ENCODE results near the gene ZNF511. TPM values are rescaled to one million over a fixed set of nuclear protein-coding genes. Genes with fewer than 3 reads are reported as not detected.

The ZNF511 gene
- total RNA-seq, 2 experiments from 2014 or later, result 48.7 to 51.5 TPM

DNA sequence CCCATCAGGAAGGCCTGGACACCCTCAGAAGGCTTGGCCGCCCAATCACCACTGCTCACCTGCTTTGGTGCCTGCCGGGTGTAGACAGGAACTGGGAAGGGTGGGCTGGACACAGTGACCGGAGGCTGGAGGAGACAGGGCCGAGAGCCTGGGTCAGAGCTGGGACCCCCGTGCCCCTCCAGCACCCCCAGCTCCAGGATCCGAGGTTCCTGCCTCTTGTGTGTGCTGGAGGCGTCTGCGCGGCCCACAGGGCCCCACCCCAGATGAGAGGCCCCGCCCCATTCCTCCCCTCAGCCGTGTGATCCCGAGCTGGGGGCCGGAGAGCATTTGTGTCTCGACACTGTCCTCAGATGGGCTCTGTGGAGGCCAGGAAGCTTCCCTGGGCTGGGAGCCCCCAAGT is 41.4 kb upstream of the ZNF511 start:
- Mint-ChIP-seq H3K36me3 (peaks cover 26% of the 10 kb centered on the region), H3K9me3 (no peaks in the 10 kb centered on the region), H3K4me1 (ENCODE audit: low read depth) (peaks cover 34% of the 10 kb centered on the region), H3K27me3 (no peaks in the 10 kb centered on the region), H3K27ac (no peak overlapping the region), H3K4me3 (no peak overlapping the region)
- CTCF ChIA-PET, result interaction anchor here (0.9 to 1.1 kb wide), 2 partner anchors 9 to 10 kb away, joined by 4 read pairs; no protein-coding TSS in a partner anchor
- no peak for DNase-seq
- POLR2A ChIA-PET, result interaction anchor here (2.2 kb wide), 1 partner anchor 8 kb away, joined by 12 read pairs; no protein-coding TSS in a partner anchor
- intact Hi-C loops (cut with micrococcal nuclease), result no loop called here

- Mint-ChIP-seq H3K27me3 (no peaks in the 10 kb centered on the region), H3K36me3 (peaks cover 26% of the 10 kb centered on the region), H3K4me3 (no peak overlapping the region), H3K9me3 (no peaks in the 10 kb centered on the region), H3K4me1 (ENCODE audit: low read depth) (peaks cover 28% of the 10 kb centered on the region), H3K27ac (no peak overlapping the region)
- CTCF ChIA-PET, result interaction anchor here (0.9 kb wide), 1 partner anchor 10 kb away, joined by 4 read pairs; no protein-coding TSS in a partner anchor
- no peak for DNase-seq
- POLR2A ChIA-PET, result no interaction called here
- intact Hi-C loops (cut with micrococcal nuclease), result no loop called here
These were observed 40.9 kb upstream of the ZNF511 start for GRCh38 chr10:133267829-133268228.

- Mint-ChIP-seq H3K27me3 (no peaks in the 10 kb centered on the region), H3K4me1 (ENCODE audit: low read depth) (peaks cover 21% of the 10 kb centered on the region), H3K36me3 (peaks cover 25% of the 10 kb centered on the region), H3K27ac (no peak overlapping the region), H3K9me3 (no peaks in the 10 kb centered on the region), H3K4me3 (no peak overlapping the region)
- ChIA-PET POLR2A (no interaction called here), CTCF (no interaction called here)
- DNase-seq, result no peak
- intact Hi-C loops (cut with micrococcal nuclease), result no loop called here
These were observed 40.2 kb upstream of the ZNF511 start for GRCh38 chr10:133268532-133268931.

DNA sequence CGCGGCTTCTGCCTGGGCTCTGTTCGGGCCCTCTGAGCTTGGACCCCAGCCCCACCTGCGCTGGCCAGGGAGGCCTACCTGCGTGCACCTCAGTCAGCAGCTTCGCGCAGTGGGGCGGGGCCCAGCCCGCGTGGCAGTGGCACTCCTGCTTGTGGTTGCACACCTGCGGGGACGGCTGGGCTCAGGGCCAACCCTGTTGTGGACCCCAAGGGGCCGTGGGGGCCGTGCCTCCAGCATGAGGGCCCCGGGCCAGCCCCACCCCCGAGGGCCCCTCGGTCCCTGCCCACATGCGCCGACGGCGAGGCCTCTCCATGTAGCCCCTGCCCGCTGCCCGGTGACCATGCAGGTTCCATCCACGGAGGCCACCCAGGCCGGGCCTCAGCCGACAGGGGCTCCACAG is 39.3 kb upstream of the ZNF511 start:
- no peak overlapping the region for H3K4me3 Mint-ChIP-seq
- H3K27ac Mint-ChIP-seq, result no peak overlapping the region
- POLR2A ChIA-PET, result no interaction called here
- no peaks in the 10 kb centered on the region for H3K9me3 Mint-ChIP-seq
- no peaks in the 10 kb centered on the region for H3K27me3 Mint-ChIP-seq
- H3K4me1 Mint-ChIP-seq (ENCODE audit: low read depth), result peaks cover 15% of the 10 kb centered on the region
- intact Hi-C loops (cut with micrococcal nuclease), result no loop called here
- CTCF ChIA-PET, result no interaction called here
- H3K36me3 Mint-ChIP-seq, result peaks cover 23% of the 10 kb centered on the region
- no peak for DNase-seq

DNA sequence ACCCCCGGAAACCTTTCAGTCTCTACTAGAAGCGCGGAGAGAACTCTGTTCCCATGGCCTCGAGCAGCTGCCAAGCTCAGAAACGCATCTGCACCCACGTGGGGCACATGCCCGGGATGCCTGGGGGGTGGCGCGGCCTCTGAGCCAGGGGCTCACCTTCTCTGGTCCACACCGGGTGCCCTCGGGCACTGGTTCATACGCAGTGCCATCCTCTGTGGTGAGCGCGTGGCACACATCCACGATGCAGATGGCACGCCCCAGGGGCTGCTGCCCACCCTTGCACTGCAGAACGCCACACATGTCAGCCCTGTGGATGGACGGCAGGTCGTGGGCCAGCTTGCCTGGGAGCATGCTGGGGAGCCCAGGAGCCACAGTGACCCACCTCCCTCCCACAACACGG is 38.5 kb upstream of the ZNF511 start:
- ChIA-PET CTCF (no interaction called here), POLR2A (interaction anchor here (2.5 kb wide), 1 partner anchor 7 kb away, joined by 7 read pairs; no protein-coding TSS in a partner anchor)
- Mint-ChIP-seq H3K27me3 (no peaks in the 10 kb centered on the region), H3K36me3 (peaks cover 26% of the 10 kb centered on the region), H3K9me3 (no peaks in the 10 kb centered on the region), H3K4me1 (ENCODE audit: low read depth) (peaks cover 16% of the 10 kb centered on the region), H3K27ac (no peak overlapping the region), H3K4me3 (no peak overlapping the region)
- intact Hi-C loops (cut with micrococcal nuclease), result no loop called here
- no peak for DNase-seq

DNA sequence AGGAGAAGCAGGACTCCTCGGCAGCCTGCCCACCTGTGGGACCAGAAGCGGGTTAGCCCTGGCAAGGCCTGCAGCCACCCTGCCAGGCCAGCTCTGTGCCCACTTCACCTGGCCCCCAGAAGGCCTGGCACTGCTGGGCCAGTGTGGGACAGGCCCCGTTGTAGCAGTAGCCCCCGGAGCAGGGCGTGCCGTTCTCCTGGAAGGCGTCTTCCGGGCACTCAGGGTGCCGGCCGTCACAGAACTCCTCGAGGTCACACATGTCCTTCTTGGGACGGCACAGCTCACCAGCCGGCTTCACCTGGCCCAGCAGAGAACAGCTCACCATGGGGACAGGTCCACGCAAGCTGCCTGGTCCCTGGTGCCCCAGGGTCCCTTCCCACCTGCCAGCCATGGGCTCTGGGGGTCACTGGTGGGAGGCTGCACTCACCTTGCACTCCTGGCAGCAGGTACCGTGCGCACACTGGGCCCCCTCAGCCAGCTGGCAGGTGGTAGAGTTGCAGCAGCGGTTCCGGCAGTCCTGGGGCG is 37.9 kb upstream of the ZNF511 start:
- Mint-ChIP-seq H3K36me3 (peaks cover 29% of the 10 kb centered on the region), H3K4me3 (no peak overlapping the region), H3K9me3 (no peaks in the 10 kb centered on the region), H3K27me3 (no peaks in the 10 kb centered on the region), H3K27ac (no peak overlapping the region), H3K4me1 (ENCODE audit: low read depth) (peaks cover 10% of the 10 kb centered on the region)
- DNase-seq, result no peak
- POLR2A ChIA-PET, result interaction anchor here (1.0 to 2.5 kb wide), 2 partner anchors 8 to 11 kb away, joined by 3 to 7 read pairs; no protein-coding TSS in a partner anchor
- intact Hi-C loops (cut with micrococcal nuclease), result no loop called here
- CTCF ChIA-PET, result no interaction called here

GRCh38 chr10:133271521-133272300 is 37.0 kb upstream of the ZNF511 start:
- intact Hi-C loops (cut with micrococcal nuclease), result no loop called here
- Mint-ChIP-seq H3K27ac (no peak overlapping the region), H3K9me3 (no peaks in the 10 kb centered on the region), H3K4me1 (ENCODE audit: low read depth) (peaks cover 7% of the 10 kb centered on the region), H3K27me3 (no peaks in the 10 kb centered on the region), H3K36me3 (peaks cover 28% of the 10 kb centered on the region), H3K4me3 (no peak overlapping the region)
- DNase-seq, result no peak
- ChIA-PET CTCF (interaction anchor here (1.2 kb wide), 1 partner anchor 36 kb away, joined by 3 read pairs; no protein-coding TSS in a partner anchor), POLR2A (interaction anchor here (1.0 to 2.5 kb wide), 2 partner anchors 9 to 12 kb away, joined by 3 to 7 read pairs; no protein-coding TSS in a partner anchor)

DNA sequence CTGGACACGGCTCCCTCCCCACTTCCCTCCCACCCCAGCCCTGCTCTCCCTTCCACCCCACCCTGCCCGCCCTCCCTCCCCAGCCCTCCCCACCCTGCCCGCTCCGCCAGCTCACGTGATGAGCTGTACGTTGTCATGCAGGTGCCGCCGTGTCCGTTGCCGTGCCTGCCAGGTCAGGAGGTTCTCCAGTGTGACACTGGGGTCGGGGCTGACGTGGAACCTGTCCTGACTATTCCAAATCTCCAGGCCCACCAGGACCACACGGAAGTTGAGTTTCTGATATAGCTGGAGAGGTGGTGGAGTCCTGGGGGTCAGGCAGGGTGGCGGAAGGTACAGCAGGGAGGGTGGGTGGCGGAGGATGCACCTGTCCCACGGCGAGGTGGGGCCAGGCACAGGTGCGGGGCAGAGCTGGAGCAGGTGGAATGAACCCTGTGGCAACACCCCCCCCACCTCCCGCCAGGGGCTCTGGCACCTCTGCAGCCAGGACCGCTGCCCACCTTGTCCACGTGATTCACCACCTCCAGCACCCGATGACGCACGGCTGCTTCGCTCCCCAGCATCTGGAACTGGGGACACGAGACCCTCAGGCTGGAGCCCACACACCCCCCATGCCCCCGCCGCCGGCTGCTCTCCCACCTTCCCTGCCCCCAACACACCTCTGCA is 36.3 kb upstream of the ZNF511 start:
- H3K27me3 Mint-ChIP-seq, result no peaks in the 10 kb centered on the region
- H3K9me3 Mint-ChIP-seq, result no peaks in the 10 kb centered on the region
- peaks cover 7% of the 10 kb centered on the region for H3K4me1 Mint-ChIP-seq (ENCODE audit: low read depth)
- DNase-seq, result no peak
- H3K27ac Mint-ChIP-seq, result no peak overlapping the region
- H3K4me3 Mint-ChIP-seq, result no peak overlapping the region
- intact Hi-C loops (cut with micrococcal nuclease), result no loop called here
- POLR2A ChIA-PET, result interaction anchor here (2.5 kb wide), 1 partner anchor 9 kb away, joined by 7 read pairs; no protein-coding TSS in a partner anchor
- H3K36me3 Mint-ChIP-seq, result peaks cover 28% of the 10 kb centered on the region
- CTCF ChIA-PET, result interaction anchor here (1.2 to 4.2 kb wide), 2 partner anchors 9 to 35 kb away, joined by 3 to 15 read pairs; no protein-coding TSS in a partner anchor

GRCh38 chr10:133272964-133273420 is 35.7 kb upstream of the ZNF511 start:
- Mint-ChIP-seq H3K4me1 (ENCODE audit: low read depth) (peaks cover 12% of the 10 kb centered on the region), H3K27ac (no peak overlapping the region), H3K36me3 (peaks cover 28% of the 10 kb centered on the region), H3K9me3 (no peaks in the 10 kb centered on the region), H3K4me3 (no peak overlapping the region), H3K27me3 (no peaks in the 10 kb centered on the region)
- intact Hi-C loops (cut with micrococcal nuclease), result no loop called here
- ChIA-PET POLR2A (no interaction called here), CTCF (interaction anchor here (1.2 to 4.2 kb wide), 2 partner anchors 10 to 35 kb away, joined by 3 to 15 read pairs; no protein-coding TSS in a partner anchor)
- DNase-seq, result no peak

DNA sequence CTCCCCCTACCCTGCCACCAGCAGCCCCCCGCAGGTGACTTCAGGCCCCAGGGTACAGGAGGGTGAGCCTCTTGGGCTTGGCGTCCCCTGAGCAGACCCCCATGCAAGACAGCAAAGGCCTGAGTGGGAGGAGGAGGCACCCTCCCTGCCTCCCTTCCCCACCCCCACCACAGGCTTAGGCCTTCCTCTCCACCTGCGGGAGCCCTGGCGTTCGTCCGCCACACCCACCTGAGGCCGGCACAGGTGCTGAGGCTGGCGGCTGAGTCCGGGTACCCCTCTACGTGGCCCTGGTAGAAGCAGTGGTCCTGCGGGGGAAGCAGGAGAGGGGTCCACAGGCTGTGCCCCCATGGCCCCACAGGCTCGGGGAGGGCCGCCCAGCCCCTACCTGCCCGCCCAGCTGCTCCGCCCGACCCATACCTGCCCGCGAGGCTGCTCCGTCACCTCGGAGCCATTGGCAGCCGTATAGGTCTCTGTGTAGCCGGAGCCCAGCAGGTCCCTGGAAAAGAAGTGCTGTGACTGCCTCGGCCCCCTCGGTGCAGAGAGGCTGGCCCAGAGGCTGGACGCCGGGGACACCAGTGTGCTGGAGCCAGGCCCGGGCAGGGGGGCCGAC is 35.1 kb upstream of the ZNF511 start:
- ChIA-PET POLR2A (no interaction called here), CTCF (interaction anchor here (2.6 to 4.2 kb wide), 2 partner anchors 10 to 130 kb away, joined by 14 to 15 read pairs; no protein-coding TSS in a partner anchor)
- no peak overlapping the region for H3K4me3 Mint-ChIP-seq
- peaks cover 19% of the 10 kb centered on the region for H3K4me1 Mint-ChIP-seq (ENCODE audit: low read depth)
- H3K27me3 Mint-ChIP-seq, result no peaks in the 10 kb centered on the region
- peaks cover 30% of the 10 kb centered on the region for H3K36me3 Mint-ChIP-seq
- no peak for DNase-seq
- H3K27ac Mint-ChIP-seq, result no peak overlapping the region
- intact Hi-C loops (cut with micrococcal nuclease), result no loop called here
- no peaks in the 10 kb centered on the region for H3K9me3 Mint-ChIP-seq

DNA sequence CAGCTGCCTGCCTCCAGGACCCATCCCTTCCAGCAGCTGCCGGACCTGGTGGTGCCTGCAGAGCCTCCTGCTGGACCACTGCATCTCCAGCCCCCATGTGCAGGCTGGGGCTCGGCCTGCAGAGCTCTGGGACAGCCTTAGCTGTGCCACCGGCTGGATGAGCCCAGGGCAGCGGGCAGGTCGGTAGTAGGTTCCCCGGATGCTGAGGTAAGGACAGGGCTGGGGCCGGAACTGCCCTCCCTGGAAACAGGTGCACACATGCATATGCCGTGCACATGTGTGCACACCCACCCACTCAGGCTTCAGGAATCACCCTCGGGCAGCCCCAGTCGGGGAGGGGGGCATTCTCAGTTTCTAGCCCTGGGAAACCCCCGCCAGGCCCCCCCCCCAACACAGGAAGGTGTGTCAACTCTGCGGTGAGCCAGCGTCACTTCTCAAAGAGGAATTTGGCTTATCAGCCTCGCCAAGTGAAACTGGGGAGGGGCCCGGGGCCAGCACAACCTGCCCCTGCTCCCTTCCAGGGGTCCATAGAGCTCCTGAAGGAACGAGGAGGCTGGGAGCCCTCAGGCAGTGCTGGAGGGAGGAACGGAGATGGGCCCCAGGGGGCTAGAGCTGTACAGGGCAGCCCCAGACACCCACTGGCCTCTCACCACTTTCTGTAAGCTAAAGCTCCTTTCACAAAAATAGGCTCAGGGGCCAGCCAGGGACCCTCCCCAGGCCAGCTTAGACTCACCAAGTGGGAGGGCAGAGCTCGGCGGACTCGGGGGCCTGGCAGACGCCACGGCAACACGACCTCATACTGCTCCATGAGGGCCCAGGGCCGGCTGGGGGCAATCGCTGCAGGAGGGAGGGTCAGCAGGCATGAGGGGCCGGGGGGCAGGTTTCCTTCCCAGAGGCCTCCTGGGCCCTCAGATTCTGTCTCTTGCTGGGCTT is 33.7 kb upstream of the ZNF511 start:
- Mint-ChIP-seq H3K27ac (peak overlapping the region; percentile 93), H3K36me3 (peaks cover 30% of the 10 kb centered on the region), H3K27me3 (no peaks in the 10 kb centered on the region), H3K9me3 (no peaks in the 10 kb centered on the region), H3K4me1 (ENCODE audit: low read depth) (peaks cover 28% of the 10 kb centered on the region), H3K4me3 (peak overlapping the region; percentile 91)
- intact Hi-C loops (cut with micrococcal nuclease), result loop anchor here (1.0 kb wide), 5 partner anchors 16 to 1375 kb away; partner anchors contain the start of genes TUBGCP2 and ZNF511
- ChIA-PET CTCF (interaction anchor here (0.8 to 4.2 kb wide), 8 partner anchors 12 to 131 kb away, joined by 3 to 28 read pairs (median 11); no protein-coding TSS in a partner anchor), POLR2A (interaction anchor here (0.9 to 5.1 kb wide), 7 partner anchors 9 to 83 kb away, joined by 3 to 61 read pairs (median 11); partner anchors contain the start of gene FUOM)
- DNase-seq, result peak; percentile 95
